Caco-2 (cell line): ENCODE results near the gene PTMA. TPM values are rescaled to one million over a fixed set of nuclear protein-coding genes. Genes with fewer than 3 reads are reported as not detected.

Source experiments
- BruUV-seq: library from RNA; stranded (reverse); fragments of 400-500 nt; replicated peaks from 2 replicates; lab custom pipeline; 2021; lab: Mats Ljungman, UMichigan
- CTCF ChIA-PET: fragments of 300-600 bp; sonication (Branson Sonifier 250); formaldehyde crosslinking; loops from one replicate; lab custom pipeline; 2022; ENCODE audit warnings: antibody characterized with exemption; lab: Charles Lee
- POLR2A ChIA-PET: fragments of 300-600 bp; sonication (Branson Sonifier 250); formaldehyde crosslinking; loops from one replicate; lab custom pipeline; 2022; ENCODE audit warnings: antibody characterized with exemption; lab: Charles Lee
- DNase-seq, 2 experiments: peaks; one replicate each; pipeline versions ENCODE4 v3.0.0 to v3.0.0-alpha.2; 2020 to 2022
- H3K27me3 ChIP-seq: replicated peaks from 2 replicates; pipeline ENCODE4 v1.6.0; 2011; ENCODE audit warnings: low read length; ENCODE audit not compliant: control insufficient read depth, insufficient read depth
- H3K36me3 ChIP-seq: 2 replicates; pipeline ENCODE4 v1.5.1; 2011; ENCODE audit warnings: low read length; ENCODE audit not compliant: control insufficient read depth, insufficient read depth
- H3K4me1 ChIP-seq: fragments of 250-450 bp; sonication (Bioruptor Pico); 2 replicates; pipeline ENCODE4 v1.5.1; 2020; ENCODE audit warnings: mild to moderate bottlenecking
- H3K4me3 ChIP-seq: 2 replicates; pipeline ENCODE4 v1.5.1; 2011; ENCODE audit warnings: low read depth, mild to moderate bottlenecking, control low read depth, low read length
- H3K9me3 ChIP-seq: fragments of 250-450 bp; sonication (Bioruptor Pico); 2 replicates; pipeline ENCODE4 v1.5.1; 2020; ENCODE audit warnings: mild to moderate bottlenecking, moderate library complexity
- H3K27ac Mint-ChIP-seq: one replicate; pipeline ENCODE4 v1.8.0; 2022; ENCODE audit warnings: mixed read lengths; ENCODE audit not compliant: unreplicated experiment
- H3K27me3 Mint-ChIP-seq: one replicate; pipeline ENCODE4 v1.8.0; 2022; ENCODE audit warnings: mixed read lengths; ENCODE audit not compliant: insufficient read depth, unreplicated experiment
- H3K36me3 Mint-ChIP-seq: one replicate; pipeline ENCODE4 v1.8.0; 2022; ENCODE audit warnings: mild to moderate bottlenecking, mixed read lengths; ENCODE audit not compliant: insufficient read depth, unreplicated experiment
- H3K4me1 Mint-ChIP-seq: one replicate; pipeline ENCODE4 v1.8.0; 2022; ENCODE audit warnings: low read depth, mixed read lengths; ENCODE audit not compliant: unreplicated experiment
- H3K4me3 Mint-ChIP-seq: one replicate; pipeline ENCODE4 v1.8.0; 2022; ENCODE audit warnings: mild to moderate bottlenecking, moderate library complexity, mixed read lengths; ENCODE audit not compliant: unreplicated experiment
- H3K9me3 Mint-ChIP-seq: one replicate; pipeline ENCODE4 v1.8.0; 2022; ENCODE audit warnings: mixed read lengths; ENCODE audit not compliant: unreplicated experiment
- intact Hi-C: fragments of 100-400 bp; cut with micrococcal nuclease; formaldehyde crosslinking; loops from one replicate; pipeline ENCODE4 v1.10.0; 2022; ENCODE audit not compliant: unreplicated experiment
- total RNA-seq: library from RNA; stranded (reverse); gene quantifications from 2 replicates; pipeline ENCODE4 v1.2.3, GENCODE V29; 2022
- TF ChIP-seq, protein P1 (sequence below), 2 experiments: fragments of 200-600 bp in 1 of 2; IDR thresholded peaks; 1 replicate in 1 of 2; 2 replicates in 1 of 2; pipeline versions ENCODE4 v1.5.1 to v1.8.0; 2011 to 2022; ENCODE audit warnings: antibody characterized with exemption in 1 of 2, control low read depth in 1 of 2, inconsistent platforms in 1 of 2, low read depth in 1 of 2, low read length in 1 of 2, mild to moderate bottlenecking in 1 of 2, moderate library complexity in 1 of 2; ENCODE audit not compliant: insufficient read depth in 1 of 2, severe bottlenecking in 1 of 2, unreplicated experiment in 1 of 2

Gene PTMA
- total RNA-seq, 1 experiment from 2014 or later, result 669 TPM

DNA sequence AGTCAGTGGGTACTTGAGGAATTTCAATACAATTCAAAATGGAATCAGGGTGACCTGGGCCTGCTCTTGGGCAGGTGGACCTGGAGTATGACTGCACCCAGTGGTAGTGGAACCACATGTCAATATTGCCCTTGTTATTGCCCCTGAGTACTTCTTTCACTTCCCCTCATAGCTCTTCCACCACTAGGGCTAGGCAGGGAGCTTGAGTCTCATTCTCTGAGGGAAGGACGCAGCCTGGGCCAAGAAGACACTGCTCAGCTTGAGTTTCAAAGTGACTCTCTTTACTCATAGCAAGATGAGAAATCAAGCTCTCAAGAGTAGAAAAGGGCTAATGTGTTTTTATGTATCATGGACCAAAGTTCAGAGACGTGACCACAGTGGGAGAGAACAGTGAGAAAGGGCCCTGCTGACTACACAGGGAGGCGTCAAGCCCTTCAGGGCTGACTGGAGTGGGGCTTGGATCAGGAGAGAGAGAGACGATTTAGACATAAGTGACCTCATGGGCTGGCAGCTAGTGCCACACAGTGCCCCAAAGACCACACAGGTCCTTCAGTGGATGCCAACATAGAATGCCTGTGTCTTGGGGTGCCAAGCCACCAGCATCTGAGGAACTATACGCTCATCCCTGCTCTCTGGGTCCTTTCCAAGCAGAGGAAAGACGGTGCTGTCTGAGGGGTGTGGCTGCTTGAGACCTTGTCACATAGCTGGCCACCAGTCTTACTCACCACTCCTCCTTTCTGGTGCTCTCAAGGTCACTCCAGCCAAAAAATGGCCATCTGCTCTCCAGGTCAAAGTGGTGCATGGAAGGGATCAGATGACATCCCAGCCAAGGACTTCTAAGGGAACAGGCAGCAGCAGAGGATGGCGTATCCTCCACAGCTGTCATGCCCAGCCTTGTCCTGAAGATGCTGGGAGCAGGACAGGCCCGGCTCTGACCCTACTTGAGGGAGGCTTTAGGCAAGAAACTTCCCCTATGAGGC lies 13.0 kb downstream of the PTMA start:
- Histone ChIP-seq H3K4me1 (no peaks in the 10 kb centered on the region), H3K27me3 (no peaks in the 10 kb centered on the region), H3K4me3 (no peak overlapping the region), H3K36me3 (no peaks in the 10 kb centered on the region), H3K9me3 (no peaks in the 10 kb centered on the region)
- Mint-ChIP-seq H3K36me3 (no peaks in the 10 kb centered on the region), H3K27me3 (no peaks in the 10 kb centered on the region), H3K4me1 (no peaks in the 10 kb centered on the region), H3K4me3 (no peak overlapping the region), H3K9me3 (no peaks in the 10 kb centered on the region), H3K27ac (no peak overlapping the region)
- no peak for DNase-seq
- no TSS peak for BruUV-seq
- ChIA-PET CTCF (no interaction called here), POLR2A (no interaction called here)
- TF ChIP-seq, protein P1, sequence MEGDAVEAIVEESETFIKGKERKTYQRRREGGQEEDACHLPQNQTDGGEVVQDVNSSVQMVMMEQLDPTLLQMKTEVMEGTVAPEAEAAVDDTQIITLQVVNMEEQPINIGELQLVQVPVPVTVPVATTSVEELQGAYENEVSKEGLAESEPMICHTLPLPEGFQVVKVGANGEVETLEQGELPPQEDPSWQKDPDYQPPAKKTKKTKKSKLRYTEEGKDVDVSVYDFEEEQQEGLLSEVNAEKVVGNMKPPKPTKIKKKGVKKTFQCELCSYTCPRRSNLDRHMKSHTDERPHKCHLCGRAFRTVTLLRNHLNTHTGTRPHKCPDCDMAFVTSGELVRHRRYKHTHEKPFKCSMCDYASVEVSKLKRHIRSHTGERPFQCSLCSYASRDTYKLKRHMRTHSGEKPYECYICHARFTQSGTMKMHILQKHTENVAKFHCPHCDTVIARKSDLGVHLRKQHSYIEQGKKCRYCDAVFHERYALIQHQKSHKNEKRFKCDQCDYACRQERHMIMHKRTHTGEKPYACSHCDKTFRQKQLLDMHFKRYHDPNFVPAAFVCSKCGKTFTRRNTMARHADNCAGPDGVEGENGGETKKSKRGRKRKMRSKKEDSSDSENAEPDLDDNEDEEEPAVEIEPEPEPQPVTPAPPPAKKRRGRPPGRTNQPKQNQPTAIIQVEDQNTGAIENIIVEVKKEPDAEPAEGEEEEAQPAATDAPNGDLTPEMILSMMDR (IDR thresholded peaks at IDR 0.05; ENCODE audit: insufficient read depth in 1 of 2, low read depth in 1 of 2, low read length in 1 of 2, severe bottlenecking in 1 of 2, unreplicated experiment in 1 of 2), result no peak
- intact Hi-C loops, result no loop called here

DNA sequence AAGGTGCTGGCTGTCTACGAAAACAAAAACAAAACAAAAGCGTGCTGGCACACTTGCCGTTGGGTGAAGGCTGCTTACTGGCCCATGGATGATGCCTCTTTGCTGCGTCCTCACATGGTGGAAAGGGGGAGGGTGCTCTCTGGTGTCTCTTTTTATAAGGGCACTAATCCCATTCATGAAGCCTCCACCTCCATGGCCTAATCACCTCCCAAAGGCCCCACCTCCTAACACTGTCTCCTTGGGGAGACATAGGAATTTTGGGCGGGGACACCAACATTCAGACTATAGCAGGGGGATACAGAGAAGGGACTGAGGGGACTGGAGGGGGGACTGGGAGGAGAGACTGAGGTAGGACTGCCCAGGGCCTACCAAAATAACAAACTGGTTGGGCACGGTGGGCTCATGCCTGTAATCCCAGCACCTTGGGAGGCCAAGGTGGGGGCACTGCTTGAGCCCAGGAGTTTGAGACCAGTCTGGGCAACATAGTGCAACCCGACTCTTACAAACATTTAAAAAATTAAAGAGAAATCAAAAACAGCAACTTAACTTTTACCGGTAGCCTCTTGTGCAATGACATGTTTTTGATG lies 14.5 kb downstream of the PTMA start:
- ChIA-PET CTCF (no interaction called here), POLR2A (no interaction called here)
- DNase-seq, result no peak
- H3K36me3 ChIP-seq, result no peaks in the 10 kb centered on the region
- no peak overlapping the region for H3K4me3 Mint-ChIP-seq
- TF ChIP-seq, protein P1 (IDR thresholded peaks at IDR 0.05; ENCODE audit: insufficient read depth in 1 of 2, low read depth in 1 of 2, low read length in 1 of 2, severe bottlenecking in 1 of 2, unreplicated experiment in 1 of 2), result no peak
- no peaks in the 10 kb centered on the region for H3K27me3 Mint-ChIP-seq
- no peaks in the 10 kb centered on the region for H3K4me1 ChIP-seq
- H3K27ac Mint-ChIP-seq, result no peak overlapping the region
- no peaks in the 10 kb centered on the region for H3K4me1 Mint-ChIP-seq
- H3K36me3 Mint-ChIP-seq, result no peaks in the 10 kb centered on the region
- H3K4me3 ChIP-seq, result no peak overlapping the region
- H3K9me3 ChIP-seq, result no peaks in the 10 kb centered on the region
- intact Hi-C loops, result no loop called here
- no peaks in the 10 kb centered on the region for H3K9me3 Mint-ChIP-seq
- no peaks in the 10 kb centered on the region for H3K27me3 ChIP-seq
- no TSS peak for BruUV-seq

DNA sequence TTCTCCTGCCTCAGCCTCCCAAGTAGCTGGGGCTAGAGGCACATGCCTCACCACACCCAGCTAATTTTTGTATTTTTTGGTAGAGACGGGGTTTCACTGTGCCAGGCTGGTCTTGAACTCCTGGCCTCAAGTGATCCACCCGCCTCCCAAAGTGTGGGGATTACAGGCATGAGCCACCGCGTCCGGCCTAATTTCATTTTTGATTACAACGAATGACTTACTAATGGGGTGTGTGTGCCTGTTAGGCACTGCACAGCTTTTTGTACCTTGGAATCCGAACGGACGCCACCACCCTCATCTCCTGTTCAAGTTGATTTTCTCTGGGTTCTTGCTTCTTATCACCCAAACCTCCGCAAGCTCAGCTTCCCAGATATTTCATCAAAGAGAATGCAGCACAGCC lies 17.2 kb downstream of the PTMA start:
- BruUV-seq, result no TSS peak
- H3K27ac Mint-ChIP-seq, result no peak overlapping the region
- Histone ChIP-seq H3K9me3 (no peaks in the 10 kb centered on the region), H3K4me1 (no peaks in the 10 kb centered on the region), H3K27me3 (no peaks in the 10 kb centered on the region), H3K4me3 (no peak overlapping the region), H3K36me3 (no peaks in the 10 kb centered on the region)
- H3K36me3 Mint-ChIP-seq, result no peaks in the 10 kb centered on the region
- no peak overlapping the region for H3K4me3 Mint-ChIP-seq
- H3K9me3 Mint-ChIP-seq, result no peaks in the 10 kb centered on the region
- H3K27me3 Mint-ChIP-seq, result no peaks in the 10 kb centered on the region
- H3K4me1 Mint-ChIP-seq, result no peaks in the 10 kb centered on the region
- intact Hi-C loops, result no loop called here
- ChIA-PET POLR2A (no interaction called here), CTCF (interaction anchor here (0.5 kb wide), 1 partner anchor 47 kb away, joined by 3 read pairs; no protein-coding TSS in a partner anchor)
- no peak for DNase-seq
- TF ChIP-seq, protein P1 (IDR thresholded peaks at IDR 0.05; ENCODE audit: insufficient read depth in 1 of 2, low read depth in 1 of 2, low read length in 1 of 2, severe bottlenecking in 1 of 2, unreplicated experiment in 1 of 2), result no peak
